Coronary artery (tissue), 2 donors: Measurements from ENCODE around the gene MIER2.

ENCODE experiments used
- DNase-seq: peaks from one replicate; pipeline ENCODE4 v3.0.0-alpha.2; 2017; ENCODE audit warnings: low spot score
- H3K27ac ChIP-seq, 2 donors: fragments of 200-600 bp; sonication (generic); one replicate each; pipeline ENCODE4 v1.5.1; 2016 to 2019
- H3K4me3 ChIP-seq: fragments of 200-600 bp; sonication (generic); 2 replicates; pipeline ENCODE4 v1.5.1; 2016; ENCODE audit warnings: mild to moderate bottlenecking, moderate library complexity
- TF ChIP-seq, protein P1 (sequence below): fragments of 200-600 bp; sonication (generic); IDR thresholded peaks from one replicate; pipeline ENCODE4 v1.5.1; 2019; ENCODE audit warnings: antibody characterized with exemption

Gene MIER2

DNA sequence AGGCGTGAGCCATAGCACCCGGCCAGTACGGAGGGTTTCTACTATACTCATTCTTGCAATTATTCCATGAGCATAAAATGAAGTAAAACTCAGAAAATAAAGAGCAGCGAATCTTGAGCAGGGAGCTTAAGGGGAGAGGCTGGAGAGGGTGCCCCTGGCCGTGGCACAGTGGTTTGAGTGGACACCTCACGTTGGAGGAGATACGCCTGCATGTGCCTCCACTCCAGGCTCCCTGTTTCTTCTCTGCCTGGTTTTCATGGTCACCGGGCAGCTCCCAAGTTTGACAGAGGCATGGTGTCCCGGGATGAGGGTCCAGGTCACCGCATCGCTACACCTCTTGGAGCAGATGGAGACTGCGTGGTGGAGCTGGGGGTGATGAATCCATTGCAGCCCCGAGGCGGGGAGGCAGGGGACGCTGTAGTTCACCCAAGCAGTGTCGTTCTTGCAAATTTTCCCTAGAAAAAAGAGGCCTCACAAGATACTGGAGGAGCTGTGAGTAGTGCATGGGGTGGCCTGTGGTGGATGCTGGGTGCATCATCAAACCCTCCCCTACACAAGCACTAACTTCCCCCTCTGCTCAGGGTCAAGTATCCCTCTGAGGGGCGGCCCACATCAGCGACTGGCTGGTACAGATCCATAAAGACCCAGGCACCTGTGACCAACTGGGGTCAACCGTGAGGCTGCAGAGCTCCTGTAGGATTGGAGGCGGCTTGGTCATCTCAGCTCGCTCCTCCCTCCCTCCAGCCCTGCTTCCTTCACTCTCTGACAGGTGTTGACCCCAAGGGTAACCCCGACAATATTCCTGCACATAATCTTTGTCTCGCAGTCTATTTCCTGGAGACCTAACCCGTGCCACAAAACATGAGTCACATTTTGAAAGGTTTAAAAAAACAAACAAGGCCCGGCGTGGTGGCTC is 3.6 kb upstream of the MIER2 start:
- H3K4me3 ChIP-seq: no peak overlapping the region
- H3K27ac ChIP-seq: no peak overlapping the region
- TF ChIP-seq, protein P1, sequence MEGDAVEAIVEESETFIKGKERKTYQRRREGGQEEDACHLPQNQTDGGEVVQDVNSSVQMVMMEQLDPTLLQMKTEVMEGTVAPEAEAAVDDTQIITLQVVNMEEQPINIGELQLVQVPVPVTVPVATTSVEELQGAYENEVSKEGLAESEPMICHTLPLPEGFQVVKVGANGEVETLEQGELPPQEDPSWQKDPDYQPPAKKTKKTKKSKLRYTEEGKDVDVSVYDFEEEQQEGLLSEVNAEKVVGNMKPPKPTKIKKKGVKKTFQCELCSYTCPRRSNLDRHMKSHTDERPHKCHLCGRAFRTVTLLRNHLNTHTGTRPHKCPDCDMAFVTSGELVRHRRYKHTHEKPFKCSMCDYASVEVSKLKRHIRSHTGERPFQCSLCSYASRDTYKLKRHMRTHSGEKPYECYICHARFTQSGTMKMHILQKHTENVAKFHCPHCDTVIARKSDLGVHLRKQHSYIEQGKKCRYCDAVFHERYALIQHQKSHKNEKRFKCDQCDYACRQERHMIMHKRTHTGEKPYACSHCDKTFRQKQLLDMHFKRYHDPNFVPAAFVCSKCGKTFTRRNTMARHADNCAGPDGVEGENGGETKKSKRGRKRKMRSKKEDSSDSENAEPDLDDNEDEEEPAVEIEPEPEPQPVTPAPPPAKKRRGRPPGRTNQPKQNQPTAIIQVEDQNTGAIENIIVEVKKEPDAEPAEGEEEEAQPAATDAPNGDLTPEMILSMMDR: no peak
- DNase-seq: no peak

DNA sequence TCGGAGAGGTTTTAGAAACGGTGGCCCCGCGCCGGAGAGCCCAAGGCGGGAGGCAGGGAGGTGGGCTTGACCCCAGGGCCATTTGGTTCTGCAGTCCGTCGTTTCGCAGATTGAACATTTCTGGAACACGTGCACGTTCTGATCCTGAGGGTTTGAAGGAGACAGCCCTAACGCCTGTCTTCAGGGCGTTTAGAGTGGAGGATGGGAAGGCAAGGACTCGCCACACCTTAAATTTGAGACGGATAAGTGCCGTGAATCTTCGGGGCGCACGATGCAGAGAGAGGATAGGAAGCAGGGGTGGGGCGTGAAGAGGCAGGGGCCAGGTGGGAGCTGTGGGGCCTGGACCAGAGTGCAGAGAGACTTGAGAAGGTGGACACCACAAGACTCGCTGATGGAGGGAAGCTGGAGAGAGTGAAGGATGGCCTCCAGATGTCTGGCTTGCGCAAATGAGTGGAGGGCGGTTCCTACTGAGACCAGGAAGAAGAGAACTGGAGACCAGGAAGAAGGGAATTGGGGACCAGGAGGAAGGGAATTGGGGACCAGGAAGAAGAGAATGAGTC is 804 bp upstream of the MIER2 start:
- Histone ChIP-seq H3K27ac (no peak overlapping the region), H3K4me3 (peak overlapping the region; percentile 98)
- TF ChIP-seq, protein P1: no peak
- DNase-seq: no peak

DNA sequence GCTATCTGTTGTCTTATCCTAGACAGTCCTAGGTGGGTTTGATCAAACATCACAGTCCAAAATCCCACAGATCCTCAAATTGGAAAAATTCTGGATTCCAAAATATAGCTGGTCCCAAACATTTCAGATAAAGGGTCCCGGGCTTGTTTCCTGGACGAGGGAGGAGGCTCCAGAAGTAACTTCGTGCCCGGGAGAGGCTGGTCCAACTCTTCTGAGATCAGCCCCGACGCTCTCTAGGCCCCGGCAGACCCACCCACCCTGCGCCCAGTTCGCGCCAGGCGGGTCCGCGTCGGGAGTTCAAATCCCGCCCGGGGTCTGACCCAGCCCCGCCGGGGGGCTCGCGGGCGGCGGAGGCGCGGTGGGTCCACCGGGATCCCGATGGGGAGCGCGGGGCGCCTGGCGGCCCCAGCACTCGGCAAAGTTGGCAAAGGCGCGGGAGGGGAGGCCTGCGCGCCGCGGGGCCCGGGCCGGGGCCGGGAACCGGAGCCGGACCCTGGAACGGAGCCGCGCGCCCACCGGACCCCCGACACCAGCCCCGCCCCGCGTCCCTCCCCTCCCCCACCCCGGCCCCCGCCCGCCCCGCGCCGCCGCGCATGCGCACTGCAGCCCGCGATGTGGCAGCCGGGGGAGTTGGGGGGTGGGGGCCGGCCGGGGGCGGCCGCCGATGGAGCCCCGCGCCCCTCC is 513 bp downstream of the MIER2 start:
- Histone ChIP-seq H3K27ac (peak overlapping the region; percentile 73 to 84), H3K4me3 (peak overlapping the region; percentile 98)
- no peak for DNase-seq
- TF ChIP-seq, protein P1: no peak

DNA sequence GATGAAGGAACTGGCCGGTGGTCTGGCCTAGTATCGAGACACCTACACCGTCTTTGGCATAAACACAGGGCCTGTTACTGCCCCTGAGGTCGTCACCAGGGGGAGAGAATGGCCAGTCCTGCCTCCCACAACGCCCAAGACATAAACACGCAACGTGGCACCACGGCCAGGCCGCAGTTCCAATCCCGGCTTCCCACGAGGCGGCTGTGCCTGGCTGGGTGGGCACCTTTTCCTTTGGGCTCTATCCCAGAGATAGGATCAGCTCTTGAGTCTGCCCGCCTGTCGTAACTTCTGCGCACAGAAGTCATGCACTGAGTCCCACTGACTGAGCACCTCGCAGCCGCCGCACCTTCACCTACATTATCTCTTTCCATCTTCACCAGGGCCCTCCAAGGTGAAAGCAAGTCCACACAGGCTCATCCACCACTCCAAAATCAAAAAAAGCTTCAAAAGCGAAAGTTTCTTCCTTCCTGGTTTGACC is 1.1 kb downstream of the MIER2 start:
- no peak for DNase-seq
- TF ChIP-seq, protein P1: no peak
- Histone ChIP-seq H3K4me3 (peak overlapping the region; percentile 98), H3K27ac (peak overlapping the region; percentile 73 to 84)

DNA sequence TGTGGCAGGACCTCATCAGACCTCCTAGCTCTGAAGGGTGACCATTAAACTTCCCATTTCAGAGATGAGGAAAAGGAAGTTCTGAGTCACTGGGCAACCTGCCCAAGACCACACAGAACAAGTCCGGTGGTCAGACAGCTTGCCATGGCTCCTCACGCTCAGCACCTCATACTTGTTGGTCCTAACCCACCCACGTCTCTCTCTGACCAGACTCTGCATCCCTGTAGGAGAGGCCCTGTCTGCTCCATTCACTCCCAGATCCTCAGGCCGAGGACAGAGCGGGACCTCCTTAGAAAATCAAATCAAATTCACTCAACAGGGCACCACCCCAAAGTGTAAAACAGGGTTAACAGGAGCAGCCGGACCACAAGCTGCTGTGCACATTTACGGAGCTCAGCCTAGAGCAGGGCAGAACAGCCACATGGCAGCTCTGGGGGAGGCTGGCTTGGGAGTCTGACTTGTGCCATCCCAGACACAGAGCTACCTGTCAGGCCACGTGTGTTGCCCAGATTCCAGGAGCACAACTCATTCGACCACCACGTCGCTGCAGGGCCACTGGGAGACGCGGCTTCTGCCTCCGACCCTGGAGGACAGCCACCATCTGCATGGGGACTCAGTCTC is 1.7 kb downstream of the MIER2 start:
- TF ChIP-seq, protein P1: no peak
- no peak for DNase-seq
- H3K27ac ChIP-seq: peak overlapping the region in 1 of 2 donors; percentile 84
- peak overlapping the region; percentile 98 for H3K4me3 ChIP-seq

DNA sequence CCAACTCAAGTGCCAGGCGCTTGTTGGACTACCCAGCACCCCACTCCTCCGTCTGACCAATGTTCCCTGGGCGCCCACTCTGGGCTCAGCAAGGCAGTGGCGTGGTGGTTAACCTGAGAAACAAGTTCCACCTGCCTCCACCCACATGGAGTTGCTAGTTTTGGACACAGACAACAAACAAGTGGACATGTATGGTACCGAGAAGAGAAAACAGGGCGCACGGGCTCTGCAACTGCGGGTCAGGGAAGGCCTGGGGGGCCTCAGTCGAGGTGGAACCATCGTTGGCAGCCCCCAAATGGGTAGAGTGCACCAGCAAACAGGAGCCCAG is 2.5 kb downstream of the MIER2 start:
- TF ChIP-seq, protein P1: no peak
- H3K27ac ChIP-seq: peak overlapping the region in 1 of 2 donors; percentile 84

More for the DNA sequence above, 2.5 kb downstream of the MIER2 start:
- DNase-seq: no peak
- peak overlapping the region; percentile 98 for H3K4me3 ChIP-seq
